WTC11 (cell line): Measurements from ENCODE around the gene PPP1R37. TPM values are rescaled to one million over a fixed set of nuclear protein-coding genes. Genes with fewer than 3 reads are reported as not detected.
A peak's percentile ranks its signal among the peaks of the same experiment; 100 is the strongest.

Experiments
- ATAC-seq: fragments of 200-7000 bp; cut with Tn5 transposase; 2 replicates; pipeline ENCODE4 v1.10.0; 2021; ENCODE audit warnings: mild to moderate bottlenecking, moderate library complexity
- CTCF ChIA-PET: fragments of 300-600 bp; sonication (Branson Sonifier 250); formaldehyde crosslinking; loops from one replicate; lab custom pipeline; 2021; ENCODE audit warnings: antibody characterized with exemption; lab: Charles Lee
- POLR2A ChIA-PET: fragments of 350-600 bp; sonication (Branson Sonifier 250); formaldehyde crosslinking; loops from one replicate; lab custom pipeline; 2021; ENCODE audit warnings: antibody characterized with exemption; lab: Charles Lee
- DNase-seq: peaks from one replicate; pipeline ENCODE4 v3.0.0; 2021; ENCODE audit warnings: low spot score
- H3K27ac Mint-ChIP-seq: 2 replicates; pipeline ENCODE4 v1.8.0; 2021; ENCODE audit warnings: mixed read lengths
- H3K27me3 Mint-ChIP-seq: 2 replicates; pipeline ENCODE4 v1.8.0; 2021; ENCODE audit warnings: low read depth, mild to moderate bottlenecking, moderate library complexity, mixed read lengths
- H3K36me3 Mint-ChIP-seq: 2 replicates; pipeline ENCODE4 v1.8.0; 2021; ENCODE audit warnings: mixed read lengths
- H3K4me1 Mint-ChIP-seq: 2 replicates; pipeline ENCODE4 v1.8.0; 2022; ENCODE audit warnings: mixed read lengths
- H3K4me3 Mint-ChIP-seq: 2 replicates; pipeline ENCODE4 v1.8.0; 2021; ENCODE audit warnings: mild to moderate bottlenecking, moderate library complexity, mixed read lengths
- H3K9me3 Mint-ChIP-seq: 2 replicates; pipeline ENCODE4 v1.8.0; 2021; ENCODE audit warnings: mixed read lengths
- CREM ChIP-seq: sonication (generic); formaldehyde crosslinking; IDR thresholded peaks from 2 replicates; pipeline ENCODE4 v1.8.1; 2022; ENCODE audit warnings: mild to moderate bottlenecking, missing genetic modification reagents, moderate library complexity
- ELF4 ChIP-seq: sonication (generic); formaldehyde crosslinking; IDR thresholded peaks from 2 replicates; pipeline ENCODE4 v1.8.1; 2022; ENCODE audit warnings: low read depth, mild to moderate bottlenecking, moderate library complexity, missing genetic modification reagents
- ETV6 ChIP-seq: sonication (generic); formaldehyde crosslinking; IDR thresholded peaks from 2 replicates; pipeline ENCODE4 v1.8.1; 2022; ENCODE audit warnings: mild to moderate bottlenecking, missing genetic modification reagents
- FOXK1 ChIP-seq: sonication (generic); formaldehyde crosslinking; IDR thresholded peaks from 2 replicates; pipeline ENCODE4 v1.8.0; 2022; ENCODE audit warnings: mild to moderate bottlenecking, moderate library complexity, missing genetic modification reagents
- FOXP1 ChIP-seq: sonication (generic); formaldehyde crosslinking; IDR thresholded peaks from 2 replicates; pipeline ENCODE4 v1.8.0; 2022; ENCODE audit warnings: missing genetic modification reagents, mild to moderate bottlenecking, moderate library complexity, borderline replicate concordance
- GABPB1 ChIP-seq: sonication (generic); formaldehyde crosslinking; IDR thresholded peaks from 2 replicates; pipeline ENCODE4 v1.8.1; 2023; ENCODE audit warnings: mild to moderate bottlenecking, missing genetic modification reagents
- KAT7 ChIP-seq: sonication (generic); formaldehyde crosslinking; IDR thresholded peaks from 2 replicates; pipeline ENCODE4 v1.8.1; 2023; ENCODE audit warnings: missing genetic modification reagents, mild to moderate bottlenecking, borderline replicate concordance
- MYBL2 ChIP-seq: sonication (generic); formaldehyde crosslinking; IDR thresholded peaks from 2 replicates; pipeline ENCODE4 v1.8.1; 2023; ENCODE audit warnings: mild to moderate bottlenecking, moderate library complexity, missing genetic modification reagents
- RELA ChIP-seq: sonication (generic); formaldehyde crosslinking; IDR thresholded peaks from 2 replicates; pipeline ENCODE4 v1.8.1; 2022; ENCODE audit warnings: missing genetic modification reagents, mild to moderate bottlenecking, borderline replicate concordance
- SP1 ChIP-seq: sonication (generic); formaldehyde crosslinking; conservative IDR thresholded peaks from 2 replicates; pipeline ENCODE4 v1.8.1; 2022; ENCODE audit warnings: missing genetic modification reagents
- TEAD1 ChIP-seq: sonication (generic); formaldehyde crosslinking; IDR thresholded peaks from 2 replicates; pipeline ENCODE4 v1.8.0; 2022; ENCODE audit warnings: mild to moderate bottlenecking, missing genetic modification reagents
- TP53 ChIP-seq: sonication (generic); formaldehyde crosslinking; IDR thresholded peaks from 2 replicates; pipeline ENCODE4 v1.8.1; 2023; ENCODE audit warnings: mild to moderate bottlenecking, missing genetic modification reagents
- ZNF317 ChIP-seq: sonication (generic); formaldehyde crosslinking; IDR thresholded peaks from 2 replicates; pipeline ENCODE4 v1.8.1; 2023; ENCODE audit warnings: low read depth, mild to moderate bottlenecking, moderate library complexity, missing genetic modification reagents, borderline replicate concordance
- ZNF423 ChIP-seq: fragments of 250-450 bp; sonication (Bioruptor Pico); IDR thresholded peaks from 2 replicates; pipeline ENCODE4 v2.1.2; 2022; ENCODE audit warnings: mild to moderate bottlenecking, moderate library complexity
- total RNA-seq: library from RNA; stranded (reverse); gene quantifications from 3 replicates; pipeline ENCODE4 v1.2.3, GENCODE V29; 2021
- TF ChIP-seq, protein P1 (sequence below): sonication (generic); formaldehyde crosslinking; IDR thresholded peaks from 2 replicates; pipeline ENCODE4 v1.8.0; 2022; ENCODE audit warnings: mild to moderate bottlenecking, missing genetic modification reagents
- TF ChIP-seq, protein P2 (sequence below): fragments of 250-450 bp; sonication (Bioruptor Pico); IDR thresholded peaks from 2 replicates; pipeline ENCODE4 v1.9.0; 2021; ENCODE audit warnings: moderate library complexity, mild to moderate bottlenecking, inconsistent platforms, borderline replicate concordance
- TF ChIP-seq, protein P3 (sequence below): sonication (generic); formaldehyde crosslinking; IDR thresholded peaks from 2 replicates; pipeline ENCODE4 v1.8.1; 2022; ENCODE audit warnings: mild to moderate bottlenecking, moderate library complexity, missing genetic modification reagents
- TF ChIP-seq, protein P4 (sequence below): sonication (generic); formaldehyde crosslinking; IDR thresholded peaks from 2 replicates; pipeline ENCODE4 v1.8.1; 2023; ENCODE audit warnings: mild to moderate bottlenecking, moderate library complexity, missing genetic modification reagents
- TF ChIP-seq, protein P5 (sequence below): sonication (generic); formaldehyde crosslinking; IDR thresholded peaks from 2 replicates; pipeline ENCODE4 v1.8.0; 2023; ENCODE audit warnings: missing genetic modification reagents
- TF ChIP-seq, protein P6 (sequence below): sonication (generic); formaldehyde crosslinking; IDR thresholded peaks from 2 replicates; pipeline ENCODE4 v1.8.1; 2023; ENCODE audit warnings: mild to moderate bottlenecking, missing genetic modification reagents, moderate library complexity
- TF ChIP-seq, protein P7 (sequence below): sonication (generic); formaldehyde crosslinking; IDR thresholded peaks from 2 replicates; pipeline ENCODE4 v1.8.0; 2022; ENCODE audit warnings: mild to moderate bottlenecking, missing genetic modification reagents
- TF ChIP-seq, protein P8 (sequence below): sonication (generic); formaldehyde crosslinking; IDR thresholded peaks from 2 replicates; pipeline ENCODE4 v1.8.0; 2022; ENCODE audit warnings: mild to moderate bottlenecking, missing genetic modification reagents
- TF ChIP-seq, protein P9 (sequence below): sonication (generic); formaldehyde crosslinking; IDR thresholded peaks from 2 replicates; pipeline ENCODE4 v1.8.0; 2022; ENCODE audit warnings: mild to moderate bottlenecking, missing genetic modification reagents
- TF ChIP-seq, protein P10 (sequence below): sonication (generic); formaldehyde crosslinking; IDR thresholded peaks from 2 replicates; pipeline ENCODE4 v1.8.1; 2023; ENCODE audit warnings: mild to moderate bottlenecking, missing genetic modification reagents

The PPP1R37 gene
- total RNA-seq, 1 experiment from 2014 or later: 35.4 TPM

DNA sequence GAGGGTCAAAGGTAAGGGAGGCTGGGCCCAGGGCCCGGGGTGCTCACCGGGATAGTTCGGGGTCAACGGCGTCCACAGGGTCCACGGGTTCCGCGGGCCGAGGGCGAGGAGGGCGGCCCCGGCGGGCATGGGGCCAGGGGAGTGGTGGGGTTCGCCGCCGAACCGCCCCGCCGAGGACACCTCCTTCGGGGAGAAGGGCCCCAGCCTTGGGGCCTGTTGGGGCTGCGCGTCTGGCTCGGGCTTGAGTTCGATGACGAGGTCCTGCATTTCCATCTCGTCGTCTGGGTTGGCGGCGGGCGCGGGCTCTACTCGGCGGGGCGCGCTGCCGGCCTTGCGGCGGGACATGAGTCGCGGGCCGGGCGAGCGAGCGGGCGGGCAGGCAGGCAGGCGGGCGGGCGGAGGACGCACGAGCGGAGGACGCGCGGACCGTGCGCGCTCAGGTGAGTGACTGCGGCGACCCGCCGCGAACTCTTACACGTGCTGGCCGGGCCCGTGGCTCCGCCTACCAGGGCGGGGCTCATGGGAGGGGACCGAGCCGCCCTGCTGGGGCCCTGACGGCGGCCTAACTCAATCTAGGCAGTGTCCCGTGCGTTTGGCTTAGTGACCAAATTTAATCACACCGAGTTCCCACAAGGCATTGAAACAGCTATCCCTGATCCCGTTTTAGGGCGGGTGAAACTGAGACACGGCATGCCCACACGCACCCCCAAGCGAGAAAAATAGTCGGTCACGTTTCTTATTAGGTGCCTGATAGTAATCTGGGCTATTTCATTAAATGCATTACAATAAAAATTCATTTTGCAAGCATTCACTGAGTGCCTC, 16.7 kb upstream of the PPP1R37 start, which contains the start of gene ZNF296:
ZNF296 (minus strand) TSS at position 450 of the 822 bp plus-strand sequence; CDS start at position 345, 105 bp downstream.
- peak; percentile 40; the same call in 1 of the 2 replicates for TF ChIP-seq TP53 (CRISPR knock-in tag)
- no peak for TF ChIP-seq RELA (CRISPR knock-in tag)
- TF ChIP-seq, protein P1, sequence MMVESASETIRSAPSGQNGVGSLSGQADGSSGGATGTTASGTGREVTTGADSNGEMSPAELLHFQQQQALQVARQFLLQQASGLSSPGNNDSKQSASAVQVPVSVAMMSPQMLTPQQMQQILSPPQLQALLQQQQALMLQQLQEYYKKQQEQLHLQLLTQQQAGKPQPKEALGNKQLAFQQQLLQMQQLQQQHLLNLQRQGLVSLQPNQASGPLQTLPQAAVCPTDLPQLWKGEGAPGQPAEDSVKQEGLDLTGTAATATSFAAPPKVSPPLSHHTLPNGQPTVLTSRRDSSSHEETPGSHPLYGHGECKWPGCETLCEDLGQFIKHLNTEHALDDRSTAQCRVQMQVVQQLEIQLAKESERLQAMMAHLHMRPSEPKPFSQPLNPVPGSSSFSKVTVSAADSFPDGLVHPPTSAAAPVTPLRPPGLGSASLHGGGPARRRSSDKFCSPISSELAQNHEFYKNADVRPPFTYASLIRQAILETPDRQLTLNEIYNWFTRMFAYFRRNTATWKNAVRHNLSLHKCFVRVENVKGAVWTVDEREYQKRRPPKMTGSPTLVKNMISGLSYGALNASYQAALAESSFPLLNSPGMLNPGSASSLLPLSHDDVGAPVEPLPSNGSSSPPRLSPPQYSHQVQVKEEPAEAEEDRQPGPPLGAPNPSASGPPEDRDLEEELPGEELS (CRISPR knock-in tag): peak; percentile 67; the same call in 1 of the 2 replicates
- peak; percentile 16; the same call in 1 of the 2 replicates for TF ChIP-seq ZNF317 (CRISPR knock-in tag)
- peak; percentile 39; the same call in 1 of the 2 replicates for TF ChIP-seq ELF4 (CRISPR knock-in tag)
- peak; percentile 44; the same call in 1 of the 2 replicates for TF ChIP-seq TEAD1 (CRISPR knock-in tag)
- TF ChIP-seq, protein P2, sequence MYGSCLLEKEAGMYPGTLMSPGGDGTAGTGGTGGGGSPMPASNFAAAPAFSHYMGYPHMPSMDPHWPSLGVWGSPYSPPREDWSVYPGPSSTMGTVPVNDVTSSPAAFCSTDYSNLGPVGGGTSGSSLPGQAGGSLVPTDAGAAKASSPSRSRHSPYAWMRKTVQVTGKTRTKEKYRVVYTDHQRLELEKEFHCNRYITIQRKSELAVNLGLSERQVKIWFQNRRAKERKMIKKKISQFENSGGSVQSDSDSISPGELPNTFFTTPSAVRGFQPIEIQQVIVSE (CRISPR knock-in tag): no peak
- TF ChIP-seq, protein P3, sequence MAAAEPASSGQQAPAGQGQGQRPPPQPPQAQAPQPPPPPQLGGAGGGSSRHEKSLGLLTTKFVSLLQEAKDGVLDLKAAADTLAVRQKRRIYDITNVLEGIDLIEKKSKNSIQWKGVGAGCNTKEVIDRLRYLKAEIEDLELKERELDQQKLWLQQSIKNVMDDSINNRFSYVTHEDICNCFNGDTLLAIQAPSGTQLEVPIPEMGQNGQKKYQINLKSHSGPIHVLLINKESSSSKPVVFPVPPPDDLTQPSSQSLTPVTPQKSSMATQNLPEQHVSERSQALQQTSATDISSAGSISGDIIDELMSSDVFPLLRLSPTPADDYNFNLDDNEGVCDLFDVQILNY (CRISPR knock-in tag): peak; percentile 65; the same call in 1 of the 2 replicates
- peak; percentile 73; the same call in 1 of the 2 replicates for TF ChIP-seq ETV6 (CRISPR knock-in tag)
- TF ChIP-seq, protein P4, sequence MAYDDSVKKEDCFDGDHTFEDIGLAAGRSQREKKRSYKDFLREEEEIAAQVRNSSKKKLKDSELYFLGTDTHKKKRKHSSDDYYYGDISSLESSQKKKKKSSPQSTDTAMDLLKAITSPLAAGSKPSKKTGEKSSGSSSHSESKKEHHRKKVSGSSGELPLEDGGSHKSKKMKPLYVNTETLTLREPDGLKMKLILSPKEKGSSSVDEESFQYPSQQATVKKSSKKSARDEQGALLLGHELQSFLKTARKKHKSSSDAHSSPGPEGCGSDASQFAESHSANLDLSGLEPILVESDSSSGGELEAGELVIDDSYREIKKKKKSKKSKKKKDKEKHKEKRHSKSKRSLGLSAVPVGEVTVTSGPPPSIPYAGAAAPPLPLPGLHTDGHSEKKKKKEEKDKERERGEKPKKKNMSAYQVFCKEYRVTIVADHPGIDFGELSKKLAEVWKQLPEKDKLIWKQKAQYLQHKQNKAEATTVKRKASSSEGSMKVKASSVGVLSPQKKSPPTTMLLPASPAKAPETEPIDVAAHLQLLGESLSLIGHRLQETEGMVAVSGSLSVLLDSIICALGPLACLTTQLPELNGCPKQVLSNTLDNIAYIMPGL (CRISPR knock-in tag): 0 out of 2 replicates have a peak, but pooled peaks have one; percentile 10
- TF ChIP-seq, protein P5, sequence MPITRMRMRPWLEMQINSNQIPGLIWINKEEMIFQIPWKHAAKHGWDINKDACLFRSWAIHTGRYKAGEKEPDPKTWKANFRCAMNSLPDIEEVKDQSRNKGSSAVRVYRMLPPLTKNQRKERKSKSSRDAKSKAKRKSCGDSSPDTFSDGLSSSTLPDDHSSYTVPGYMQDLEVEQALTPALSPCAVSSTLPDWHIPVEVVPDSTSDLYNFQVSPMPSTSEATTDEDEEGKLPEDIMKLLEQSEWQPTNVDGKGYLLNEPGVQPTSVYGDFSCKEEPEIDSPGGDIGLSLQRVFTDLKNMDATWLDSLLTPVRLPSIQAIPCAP (CRISPR knock-in tag): no peak
- TF ChIP-seq MYBL2 (CRISPR knock-in tag): peak; percentile 73; the same call in 1 of the 2 replicates
- peak; percentile 95 for TF ChIP-seq SP1 (CRISPR knock-in tag)
- TF ChIP-seq, protein P6, sequence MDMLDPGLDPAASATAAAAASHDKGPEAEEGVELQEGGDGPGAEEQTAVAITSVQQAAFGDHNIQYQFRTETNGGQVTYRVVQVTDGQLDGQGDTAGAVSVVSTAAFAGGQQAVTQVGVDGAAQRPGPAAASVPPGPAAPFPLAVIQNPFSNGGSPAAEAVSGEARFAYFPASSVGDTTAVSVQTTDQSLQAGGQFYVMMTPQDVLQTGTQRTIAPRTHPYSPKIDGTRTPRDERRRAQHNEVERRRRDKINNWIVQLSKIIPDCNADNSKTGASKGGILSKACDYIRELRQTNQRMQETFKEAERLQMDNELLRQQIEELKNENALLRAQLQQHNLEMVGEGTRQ (CRISPR knock-in tag): peak; percentile 66
- peak; percentile 66; the same call in 1 of the 2 replicates for TF ChIP-seq FOXK1
- peak; percentile 69; the same call in 1 of the 2 replicates for TF ChIP-seq FOXP1 (CRISPR knock-in tag)
- TF ChIP-seq, protein P7, sequence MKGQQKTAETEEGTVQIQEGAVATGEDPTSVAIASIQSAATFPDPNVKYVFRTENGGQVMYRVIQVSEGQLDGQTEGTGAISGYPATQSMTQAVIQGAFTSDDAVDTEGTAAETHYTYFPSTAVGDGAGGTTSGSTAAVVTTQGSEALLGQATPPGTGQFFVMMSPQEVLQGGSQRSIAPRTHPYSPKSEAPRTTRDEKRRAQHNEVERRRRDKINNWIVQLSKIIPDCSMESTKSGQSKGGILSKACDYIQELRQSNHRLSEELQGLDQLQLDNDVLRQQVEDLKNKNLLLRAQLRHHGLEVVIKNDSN (CRISPR knock-in tag): peak; percentile 59; the same call in 1 of the 2 replicates
- TF ChIP-seq, protein P8, sequence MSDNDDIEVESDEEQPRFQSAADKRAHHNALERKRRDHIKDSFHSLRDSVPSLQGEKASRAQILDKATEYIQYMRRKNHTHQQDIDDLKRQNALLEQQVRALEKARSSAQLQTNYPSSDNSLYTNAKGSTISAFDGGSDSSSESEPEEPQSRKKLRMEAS: peak; percentile 79; the same call in 1 of the 2 replicates
- peak; percentile 50; the same call in 1 of the 2 replicates for TF ChIP-seq GABPB1
- TF ChIP-seq, protein P9, sequence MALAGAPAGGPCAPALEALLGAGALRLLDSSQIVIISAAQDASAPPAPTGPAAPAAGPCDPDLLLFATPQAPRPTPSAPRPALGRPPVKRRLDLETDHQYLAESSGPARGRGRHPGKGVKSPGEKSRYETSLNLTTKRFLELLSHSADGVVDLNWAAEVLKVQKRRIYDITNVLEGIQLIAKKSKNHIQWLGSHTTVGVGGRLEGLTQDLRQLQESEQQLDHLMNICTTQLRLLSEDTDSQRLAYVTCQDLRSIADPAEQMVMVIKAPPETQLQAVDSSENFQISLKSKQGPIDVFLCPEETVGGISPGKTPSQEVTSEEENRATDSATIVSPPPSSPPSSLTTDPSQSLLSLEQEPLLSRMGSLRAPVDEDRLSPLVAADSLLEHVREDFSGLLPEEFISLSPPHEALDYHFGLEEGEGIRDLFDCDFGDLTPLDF (CRISPR knock-in tag): no peak
- peak; percentile 97 for TF ChIP-seq KAT7 (CRISPR knock-in tag)
- TF ChIP-seq, protein P10, sequence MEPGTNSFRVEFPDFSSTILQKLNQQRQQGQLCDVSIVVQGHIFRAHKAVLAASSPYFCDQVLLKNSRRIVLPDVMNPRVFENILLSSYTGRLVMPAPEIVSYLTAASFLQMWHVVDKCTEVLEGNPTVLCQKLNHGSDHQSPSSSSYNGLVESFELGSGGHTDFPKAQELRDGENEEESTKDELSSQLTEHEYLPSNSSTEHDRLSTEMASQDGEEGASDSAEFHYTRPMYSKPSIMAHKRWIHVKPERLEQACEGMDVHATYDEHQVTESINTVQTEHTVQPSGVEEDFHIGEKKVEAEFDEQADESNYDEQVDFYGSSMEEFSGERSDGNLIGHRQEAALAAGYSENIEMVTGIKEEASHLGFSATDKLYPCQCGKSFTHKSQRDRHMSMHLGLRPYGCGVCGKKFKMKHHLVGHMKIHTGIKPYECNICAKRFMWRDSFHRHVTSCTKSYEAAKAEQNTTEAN (CRISPR knock-in tag): peak; percentile 73; the same call in 1 of the 2 replicates
- no peak for TF ChIP-seq ZNF423 (CRISPR knock-in tag)
- peak; percentile 53; the same call in 1 of the 2 replicates for TF ChIP-seq CREM
- TF ChIP-seq, all 79 proteins: peak for 19
- ChIA-PET CTCF (interaction anchor here (0.7 to 2.5 kb wide), 8 partner anchors 16 to 172 kb away, joined by 3 to 24 read pairs (median 5); partner anchors contain the start of genes BLOC1S3 and TRAPPC6A), POLR2A (interaction anchor here (0.6 to 3.0 kb wide), 4 partner anchors 14 to 145 kb away, joined by 4 to 19 read pairs (median 6); partner anchors contain the start of genes PPP1R37 and RELB)
- Mint-ChIP-seq H3K4me1 (peaks cover 40% of the 10 kb centered on the region), H3K4me3 (peak within 1 kb of the TSS; percentile 80), H3K9me3 (no peaks in the 10 kb centered on the region), H3K27me3 (no peaks in the 10 kb centered on the region), H3K27ac (peak within 1 kb of the TSS; percentile 88), H3K36me3 (peaks cover 3% of the 10 kb centered on the region; the same call in 1 of the 2 replicates)
- ATAC-seq (peak; percentile 45), DNase-seq (peak; percentile 91)
